ENCODE measurements around the gene HOXC11.

HOXC11 gene

DNA sequence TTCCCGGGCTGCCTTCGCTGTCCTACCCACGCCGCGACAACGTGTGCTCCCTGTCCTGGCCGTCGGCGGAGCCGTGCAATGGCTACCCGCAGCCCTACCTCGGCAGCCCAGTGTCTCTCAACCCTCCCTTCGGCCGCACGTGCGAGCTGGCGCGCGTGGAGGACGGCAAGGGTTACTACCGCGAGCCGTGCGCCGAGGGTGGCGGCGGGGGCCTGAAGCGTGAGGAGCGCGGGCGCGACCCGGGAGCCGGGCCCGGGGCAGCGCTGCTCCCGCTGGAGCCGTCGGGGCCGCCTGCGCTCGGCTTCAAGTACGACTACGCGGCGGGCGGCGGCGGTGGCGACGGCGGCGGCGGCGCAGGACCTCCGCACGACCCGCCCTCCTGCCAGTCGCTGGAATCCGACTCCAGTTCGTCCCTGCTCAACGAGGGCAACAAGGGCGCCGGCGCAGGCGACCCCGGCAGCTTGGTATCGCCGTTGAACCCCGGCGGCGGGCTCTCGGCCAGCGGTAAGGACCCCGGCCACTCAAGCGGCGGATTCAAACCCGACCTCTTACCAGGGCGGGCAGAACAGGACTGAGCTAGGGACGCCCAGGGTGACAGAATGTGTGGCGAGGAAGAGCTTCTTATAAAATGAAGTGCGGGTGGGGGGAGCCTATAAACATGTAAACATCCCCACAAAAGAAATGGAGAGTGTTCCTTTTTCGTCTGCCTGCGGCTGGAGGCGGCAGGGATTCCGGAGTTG is 17.7 kb upstream of the HOXC11 start:
- Histone ChIP-seq H3K27ac (peak overlapping the region in 3 of 21 experiments; percentile 8 to 28 (median 11)), H3K4me3 (peak overlapping the region in 3 of 7 experiments; percentile 2 to 19 (median 12))

DNA sequence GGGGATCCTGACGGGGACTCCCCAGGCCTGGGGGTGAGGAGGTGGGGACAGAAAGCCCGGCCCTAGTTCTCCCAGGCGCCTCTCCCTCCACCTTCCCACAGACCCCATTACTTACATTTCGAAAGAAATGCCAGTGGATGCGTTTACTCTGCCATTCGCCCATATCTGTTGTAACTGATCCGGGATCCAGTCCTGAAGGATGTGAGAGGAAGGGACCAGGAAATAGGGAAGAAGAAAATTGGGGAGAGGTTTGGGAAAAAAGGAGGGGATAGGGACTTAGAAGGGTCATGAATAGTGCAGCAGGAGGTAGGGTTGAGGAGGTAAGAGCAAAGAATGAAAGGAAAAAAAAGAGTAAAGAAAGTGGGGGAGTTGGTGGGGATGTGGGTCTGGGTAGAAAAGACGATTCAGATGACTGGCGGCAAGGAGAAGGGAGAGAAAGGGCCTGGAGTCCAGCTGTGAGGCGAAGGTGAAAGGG is 17.1 kb upstream of the HOXC11 start:
- H3K4me3 ChIP-seq = peak overlapping the region in 1 of 7 experiments; percentile 2
- H3K27ac ChIP-seq = peak overlapping the region in 1 of 21 experiments; percentile 8

DNA sequence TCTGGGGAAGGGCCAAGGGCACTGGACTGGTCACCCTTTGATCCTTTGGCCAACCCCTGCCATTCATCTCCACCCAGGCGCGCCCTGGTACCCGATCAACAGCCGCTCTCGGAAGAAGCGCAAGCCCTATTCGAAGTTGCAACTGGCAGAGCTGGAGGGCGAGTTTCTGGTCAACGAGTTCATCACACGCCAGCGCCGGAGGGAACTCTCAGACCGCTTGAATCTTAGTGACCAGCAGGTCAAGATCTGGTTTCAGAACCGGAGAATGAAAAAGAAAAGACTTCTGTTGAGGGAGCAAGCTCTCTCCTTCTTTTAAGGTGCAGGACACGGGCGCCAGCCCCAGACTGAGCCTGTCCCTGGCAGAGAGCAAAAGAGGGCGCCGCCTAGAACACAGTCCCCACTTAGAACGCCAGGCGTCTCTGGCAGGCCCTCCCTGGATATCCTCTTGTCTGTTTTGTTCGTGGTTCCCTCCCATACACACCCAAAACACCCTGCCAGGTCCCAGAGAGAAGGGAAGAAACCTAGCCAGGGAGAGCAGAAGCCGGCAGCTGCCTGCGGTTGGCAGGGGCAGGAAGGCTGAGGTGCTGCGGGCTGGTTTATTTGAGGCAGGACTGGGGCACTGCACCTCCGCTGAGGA is 16.6 kb upstream of the HOXC11 start:
- Histone ChIP-seq H3K27ac (no peak overlapping the region), H3K4me3 (peak overlapping the region in 1 of 7 experiments; percentile 2)

DNA sequence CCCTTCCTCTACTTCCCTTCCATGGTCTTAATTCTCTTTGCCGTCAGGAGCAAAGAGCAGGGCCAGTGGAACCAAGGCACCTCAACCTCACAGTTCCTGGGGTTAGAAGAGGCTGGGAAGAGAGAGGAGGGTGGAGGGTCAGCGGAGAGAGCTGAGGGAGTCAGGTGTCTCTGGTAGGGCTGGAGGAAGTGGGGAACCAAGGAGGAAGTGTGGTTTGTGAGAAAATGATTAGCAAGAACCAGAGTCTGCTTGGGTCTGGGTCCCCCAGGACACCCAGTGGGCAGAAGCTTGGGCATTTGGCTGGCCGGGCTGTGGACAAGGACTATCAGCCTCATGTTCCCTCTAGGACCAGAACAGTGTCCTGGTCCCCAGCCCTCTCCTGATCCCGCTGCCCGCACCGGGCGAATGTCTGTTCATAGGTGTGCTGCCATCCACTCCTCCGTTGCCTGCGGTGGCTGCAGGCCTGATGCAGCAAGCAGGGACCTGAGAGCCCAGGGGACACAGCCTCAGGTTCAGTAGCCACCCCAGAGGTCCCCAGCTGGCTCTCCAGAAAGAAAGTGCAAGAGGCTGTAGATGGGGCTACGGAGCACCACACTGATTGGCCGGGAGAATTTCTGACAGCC is 15.9 kb upstream of the HOXC11 start:
- Histone ChIP-seq H3K4me3 (no peak overlapping the region), H3K27ac (no peak overlapping the region)

DNA sequence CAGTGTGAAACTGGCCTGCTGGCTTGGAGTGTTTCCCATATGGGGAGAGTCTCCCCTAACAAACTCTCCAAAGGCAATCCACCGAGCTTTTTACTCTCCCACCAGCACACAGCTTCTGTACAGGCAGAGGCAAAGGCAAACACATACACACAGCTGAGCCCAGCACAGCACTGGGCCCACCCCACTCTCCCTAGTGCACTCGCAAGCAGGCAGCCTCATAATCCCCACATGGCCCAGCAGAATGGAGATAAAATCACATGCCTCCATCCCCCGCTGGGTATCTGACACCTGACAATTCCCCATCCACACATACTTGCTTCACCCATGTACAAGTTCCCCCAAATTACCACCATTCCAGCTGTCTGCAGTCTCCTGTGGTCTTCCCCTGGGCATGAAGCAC is 14.8 kb upstream of the HOXC11 start:
- H3K27ac ChIP-seq = no peak overlapping the region
- H3K4me3 ChIP-seq = no peak overlapping the region

GRCh38 chr12:53959314-53959713 is 13.6 kb upstream of the HOXC11 start:
- H3K4me3 ChIP-seq = no peak overlapping the region
- no peak overlapping the region for H3K27ac ChIP-seq

GRCh38 chr12:53960187-53961024 is 12.5 kb upstream of the HOXC11 start:
- no peak overlapping the region for H3K27ac ChIP-seq
- no peak overlapping the region for H3K4me3 ChIP-seq

GRCh38 chr12:53961025-53961761 is 11.7 kb upstream of the HOXC11 start:
- Histone ChIP-seq H3K27ac (no peak overlapping the region), H3K4me3 (no peak overlapping the region)

DNA sequence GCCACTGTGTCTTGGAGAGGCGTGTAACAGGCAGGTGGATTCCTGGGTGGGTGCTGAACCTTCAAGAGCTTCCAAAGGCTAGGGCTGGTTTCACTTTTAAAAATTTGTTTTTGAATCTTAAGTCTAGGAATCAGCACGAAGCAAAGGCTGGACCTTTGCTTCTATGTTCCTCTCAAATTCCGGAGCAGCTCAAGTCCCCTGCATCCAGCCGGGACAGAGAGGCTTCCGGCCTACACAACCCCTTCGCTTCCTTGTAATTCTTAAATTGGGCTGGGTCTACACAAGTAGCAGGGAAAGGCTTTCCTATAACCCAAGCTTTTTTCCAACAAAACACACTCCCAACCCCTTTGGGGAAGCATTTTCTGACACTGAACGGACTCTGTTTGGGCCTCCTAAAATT is 9.9 kb upstream of the HOXC11 start:
- Histone ChIP-seq H3K4me3 (no peak overlapping the region), H3K27ac (no peak overlapping the region)

DNA sequence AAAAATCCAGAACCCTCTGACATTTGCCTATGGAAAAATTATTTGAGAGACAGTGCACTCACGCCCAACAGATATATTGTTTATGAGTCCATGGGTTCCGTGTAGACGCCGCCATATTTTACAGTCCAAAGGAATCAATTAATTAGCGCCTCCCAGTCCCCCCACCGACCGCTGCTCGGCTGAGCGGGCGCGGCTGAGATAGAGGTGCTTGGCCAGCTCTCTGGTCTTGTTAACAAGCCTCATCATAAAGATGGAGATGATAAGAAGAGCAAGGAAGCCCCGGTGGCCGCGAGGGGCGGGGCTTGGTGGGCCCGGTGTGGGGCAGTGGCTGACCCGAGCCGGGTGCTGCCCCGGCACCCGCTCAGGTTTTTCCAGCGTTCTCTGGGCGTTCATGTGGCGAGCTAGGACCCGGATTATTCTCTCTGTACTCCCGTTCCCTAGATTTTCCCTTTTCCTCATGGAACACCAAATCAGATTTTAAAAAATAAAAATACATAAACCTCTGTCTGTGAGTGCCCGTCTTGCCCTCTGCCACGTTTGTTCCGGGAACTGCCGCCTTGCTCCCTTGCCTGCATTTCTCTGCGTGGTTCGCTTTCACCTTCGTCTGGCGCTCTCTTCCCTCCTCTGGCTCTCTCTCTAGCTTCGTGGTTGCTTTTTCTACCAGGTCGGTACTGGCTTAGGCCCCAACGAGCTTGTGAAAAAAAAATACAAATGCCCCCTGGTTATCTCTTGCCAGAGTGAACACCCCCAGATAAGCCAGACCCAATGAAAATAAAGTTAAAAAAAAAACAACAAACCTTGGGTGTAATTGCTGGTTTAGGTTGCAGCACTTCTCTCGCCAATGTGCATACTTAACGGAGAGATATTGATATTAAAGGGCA is 9.3 kb upstream of the HOXC11 start:
- H3K4me3 ChIP-seq = no peak overlapping the region
- no peak overlapping the region for H3K27ac ChIP-seq

DNA sequence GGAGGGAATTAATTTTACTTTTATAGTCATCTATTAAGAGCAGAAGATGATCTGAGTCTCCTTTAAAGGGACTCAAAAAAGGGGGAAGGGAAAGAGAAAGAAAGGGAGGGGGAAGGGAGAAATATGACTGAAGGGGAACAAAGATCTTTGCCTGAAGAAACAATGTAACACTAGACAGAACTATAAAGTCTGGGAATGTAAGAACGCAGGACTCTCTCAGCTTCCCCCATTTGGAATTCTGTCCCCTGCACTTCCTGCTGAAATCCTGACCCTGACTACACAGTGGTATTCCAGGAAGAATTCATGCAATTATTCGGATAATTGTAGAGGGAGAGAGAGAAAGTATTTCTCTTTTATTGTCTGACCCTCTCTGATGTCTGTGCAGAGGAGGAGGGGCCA is 8.6 kb upstream of the HOXC11 start:
- Histone ChIP-seq H3K27ac (no peak overlapping the region), H3K4me3 (no peak overlapping the region)

- H3K27ac ChIP-seq = peak overlapping the region in 2 of 21 experiments; percentile 0 to 13
Observed at GRCh38 chr12:53965281-53966084, 7.4 kb upstream of the HOXC11 start.

DNA sequence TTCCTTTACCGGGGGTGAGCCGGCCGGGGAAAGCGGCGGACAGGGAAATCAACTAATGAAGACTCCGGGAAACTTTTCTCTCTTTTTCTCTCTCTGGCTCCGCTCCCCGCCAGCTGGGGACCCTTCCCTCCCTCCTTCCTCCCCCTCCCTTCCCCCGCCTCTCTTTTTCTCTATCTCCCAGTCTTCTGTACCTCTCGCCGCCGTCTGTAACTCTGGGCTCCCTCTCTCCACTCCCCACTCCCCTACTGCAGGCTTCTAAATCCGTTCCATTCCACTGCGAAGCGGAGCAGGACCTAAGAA is 6.9 kb upstream of the HOXC11 start:
- no peak overlapping the region for H3K4me3 ChIP-seq
- H3K27ac ChIP-seq = peak overlapping the region in 3 of 21 experiments; percentile 0 to 18 (median 2)

More at GRCh38 chr12:53965281-53966084, 7.4 kb upstream of the HOXC11 start:
- H3K4me3 ChIP-seq = no peak overlapping the region

- H3K4me3 ChIP-seq = no peak overlapping the region
- peak overlapping the region in 4 of 21 experiments; percentile 0 to 18 (median 2) for H3K27ac ChIP-seq
Observed at GRCh38 chr12:53966385-53967133, 6.4 kb upstream of the HOXC11 start.

DNA sequence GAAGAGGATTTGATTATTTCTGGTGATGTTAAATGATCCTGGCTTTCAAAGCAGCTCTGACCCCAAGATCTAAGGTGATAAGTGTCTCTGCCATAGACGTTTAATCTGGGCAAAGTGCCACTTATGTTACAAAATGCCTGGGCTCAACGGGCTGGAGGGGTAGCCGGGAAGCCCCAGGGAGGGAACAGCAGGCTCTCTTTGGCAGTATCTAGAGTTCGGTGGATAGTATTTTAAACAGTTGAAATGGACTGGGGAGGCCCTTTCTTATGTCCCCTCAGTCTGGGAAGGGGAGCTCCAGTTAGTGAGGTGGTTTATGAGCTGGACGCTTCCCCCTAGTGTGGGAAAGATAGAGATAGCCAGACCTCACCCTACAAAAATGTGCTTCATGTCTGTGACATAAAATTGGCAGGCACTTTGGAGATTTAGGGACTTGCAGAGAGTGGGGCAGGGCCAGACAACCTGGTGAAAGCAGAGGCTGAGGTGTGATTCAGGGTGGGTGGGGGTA is 5.5 kb upstream of the HOXC11 start:
- H3K27ac ChIP-seq = peak overlapping the region in 1 of 21 experiments; percentile 62
- H3K4me3 ChIP-seq = no peak overlapping the region

- H3K27ac ChIP-seq = peak overlapping the region in 5 of 21 experiments; percentile 10 to 71 (median 24)
- H3K4me3 ChIP-seq = no peak overlapping the region
Observed at GRCh38 chr12:53968214-53969127, 4.5 kb upstream of the HOXC11 start.
